G401 (cell line): ENCODE data around the gene SYNDIG1. TPM values are rescaled to one million over a fixed set of nuclear protein-coding genes. Genes with fewer than 3 reads are reported as not detected.
A peak's percentile ranks its signal among the peaks of the same experiment; 100 is the strongest.

Experiments
- DNase-seq: peaks from one replicate; pipeline ENCODE4 v3.0.0-alpha.2; 2015; ENCODE audit warnings: low spot score
- in situ Hi-C: cut with HindIII; loops from 2 replicates; pipeline ENCODE4 v1.10.0; 2016; ENCODE audit warnings: low sequenced_read_pairs, mixed read lengths
- total RNA-seq: library from RNA; depleted of rRNA; stranded (reverse); fragments of >200 nt; shearing (Covaris generic); gene quantifications from 2 replicates; pipeline ENCODE4 v1.2.3, GENCODE V29; 2014

Gene SYNDIG1
- total RNA-seq, 1 experiment from 2014 or later: not detected

DNA sequence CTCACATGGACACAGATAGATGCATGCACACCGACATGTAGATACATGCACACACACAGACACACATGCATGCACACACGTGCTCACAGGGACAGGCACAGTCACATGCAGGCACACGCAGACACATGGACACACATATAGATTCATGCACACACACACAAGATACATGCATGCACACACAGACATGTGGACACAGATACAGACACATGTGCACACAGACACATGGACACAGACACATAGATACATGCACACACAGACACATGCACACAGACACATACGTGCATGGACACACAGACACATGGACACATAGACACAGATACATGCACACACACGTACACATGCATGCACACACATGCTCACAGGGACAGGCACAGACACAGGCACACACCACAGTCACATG, 19.8 kb downstream of the SYNDIG1 start:
- DNase-seq: no peak
- in situ Hi-C loops: no loop called here

DNA sequence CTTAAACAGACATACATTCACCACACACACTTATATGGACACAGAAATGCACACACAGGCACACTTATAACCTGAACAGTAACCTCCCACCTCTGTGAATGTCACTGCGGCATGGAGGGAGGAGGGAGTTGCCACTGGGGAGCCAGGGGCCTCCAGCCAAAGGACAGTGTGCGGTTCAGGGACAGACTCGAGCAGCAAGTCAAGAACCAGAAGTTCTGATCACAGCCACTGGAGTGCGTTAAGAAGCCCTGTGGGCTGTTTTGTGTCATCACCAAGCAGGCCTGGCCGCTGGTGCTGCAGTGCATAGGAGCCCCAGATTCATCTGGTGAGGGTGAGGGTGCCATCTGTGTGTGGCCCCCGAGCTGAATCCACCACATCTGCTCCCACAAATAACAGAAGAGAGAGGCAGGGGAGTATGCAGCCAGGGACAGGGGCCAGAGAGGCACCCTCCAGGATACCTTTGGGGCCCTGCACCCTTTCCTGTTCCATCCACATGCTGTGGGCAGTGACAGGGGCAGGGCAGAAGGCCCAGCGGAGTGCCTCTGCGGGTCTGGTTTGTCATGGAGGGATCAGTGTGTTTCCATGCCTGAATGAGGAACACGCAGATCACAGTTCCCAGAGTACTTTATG, 20.3 kb downstream of the SYNDIG1 start:
- in situ Hi-C loops: no loop called here
- no peak for DNase-seq

DNA sequence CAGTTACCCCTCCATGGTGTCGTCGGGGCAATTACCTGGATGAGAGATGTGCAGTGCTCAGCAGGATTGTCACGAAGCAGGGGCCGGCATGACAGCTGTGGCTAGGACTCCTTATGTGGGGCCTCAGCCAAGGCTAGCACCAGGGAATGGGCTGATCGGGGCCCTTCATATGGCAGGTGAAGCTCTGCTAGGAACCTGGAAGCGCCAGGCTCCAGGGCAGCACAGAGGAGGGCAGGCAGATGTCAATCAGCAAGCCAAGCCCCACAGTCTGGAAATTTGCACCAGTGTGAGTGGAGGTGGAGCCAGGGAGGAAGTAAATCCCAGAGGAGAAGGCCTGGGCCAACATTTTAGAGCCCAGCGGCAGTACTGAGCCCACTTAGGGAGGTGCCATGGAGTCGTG, 21.2 kb downstream of the SYNDIG1 start:
- no peak for DNase-seq
- in situ Hi-C loops: no loop called here

DNA sequence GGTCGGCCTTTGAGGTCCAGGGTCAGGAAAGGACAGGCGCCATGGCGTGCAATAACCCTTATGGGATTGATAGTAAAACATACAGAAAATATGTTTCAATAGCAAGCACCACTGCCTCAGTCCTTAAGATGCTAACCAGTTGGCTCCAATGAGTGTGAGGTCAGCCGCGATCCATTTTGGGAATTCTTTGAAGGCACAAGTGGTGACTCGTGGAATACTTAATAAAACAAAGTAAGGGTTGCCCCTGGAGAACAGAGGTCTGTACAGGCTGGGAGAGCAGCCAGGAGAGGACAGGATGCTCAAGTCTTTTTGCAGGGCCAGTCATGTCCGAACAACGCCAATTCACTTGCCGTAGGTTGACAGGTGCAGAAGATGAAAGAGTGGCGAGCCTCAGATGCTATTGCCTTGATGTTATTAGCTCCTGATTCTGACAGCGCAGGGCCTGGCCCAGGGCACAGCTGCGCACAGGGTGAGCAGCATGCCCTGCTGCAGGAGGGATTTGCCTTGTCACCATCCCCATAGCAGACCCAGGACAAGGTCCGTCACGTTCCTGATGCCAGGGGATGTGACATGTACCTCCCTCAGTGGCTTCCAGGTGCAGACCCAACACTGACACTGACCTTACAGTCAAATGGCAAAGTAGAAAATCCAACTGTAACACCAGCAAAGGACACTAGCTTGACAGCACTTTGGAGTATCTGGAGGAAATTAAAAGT, 21.8 kb downstream of the SYNDIG1 start:
- in situ Hi-C loops: no loop called here

DNA sequence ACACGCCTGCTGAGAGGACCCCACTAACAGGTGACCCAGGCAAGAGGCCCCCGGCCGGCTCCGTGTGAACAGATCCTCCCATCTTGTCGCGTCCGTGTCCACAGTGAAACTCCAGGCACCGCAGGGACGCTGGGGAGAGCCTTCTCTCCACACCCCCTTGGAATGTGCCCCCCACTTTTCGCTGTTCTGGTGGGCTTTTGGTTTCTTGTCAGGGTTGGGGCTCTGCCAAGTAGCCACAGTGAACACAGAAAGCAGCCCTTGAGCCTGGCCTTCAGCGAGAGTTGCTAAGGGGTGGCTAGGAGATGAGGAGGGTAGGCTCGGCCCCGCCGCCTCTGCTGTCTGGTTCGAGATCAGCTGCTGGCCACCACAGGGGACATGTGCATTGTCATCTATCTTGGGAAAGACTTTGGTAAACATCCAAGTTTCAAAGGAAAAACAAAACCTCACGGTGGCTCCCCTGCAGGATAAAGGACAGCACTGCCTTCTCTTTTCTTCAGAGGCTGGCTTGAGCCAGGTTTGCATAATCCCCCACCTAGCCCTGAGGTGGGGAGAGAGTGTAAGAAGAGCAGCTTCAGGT, 22.7 kb downstream of the SYNDIG1 start:
- peak; percentile 71 for DNase-seq
- in situ Hi-C loops: no loop called here

More for the DNA sequence above, 21.8 kb downstream of the SYNDIG1 start:
- DNase-seq: no peak

DNA sequence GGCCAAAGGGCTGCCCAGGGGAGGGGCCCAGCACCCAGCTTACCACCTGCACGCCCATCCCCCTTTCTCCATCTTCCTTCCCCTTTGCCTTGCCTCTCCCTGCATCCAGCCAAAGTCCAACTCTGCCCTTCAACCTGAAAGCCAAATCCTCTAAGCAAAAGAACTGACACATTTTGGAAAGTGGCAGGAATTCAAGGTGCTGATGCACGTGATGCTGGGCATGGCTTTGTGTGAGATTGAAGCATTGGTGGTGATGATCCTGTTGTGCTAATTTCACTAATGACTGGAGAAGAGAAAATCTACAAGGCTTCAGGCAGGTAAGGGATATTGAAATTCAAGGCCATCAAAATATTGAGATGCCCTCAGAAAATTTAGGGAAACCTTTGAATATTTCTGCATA, 23.3 kb downstream of the SYNDIG1 start:
- in situ Hi-C loops: no loop called here
- peak; percentile 65 for DNase-seq

DNA sequence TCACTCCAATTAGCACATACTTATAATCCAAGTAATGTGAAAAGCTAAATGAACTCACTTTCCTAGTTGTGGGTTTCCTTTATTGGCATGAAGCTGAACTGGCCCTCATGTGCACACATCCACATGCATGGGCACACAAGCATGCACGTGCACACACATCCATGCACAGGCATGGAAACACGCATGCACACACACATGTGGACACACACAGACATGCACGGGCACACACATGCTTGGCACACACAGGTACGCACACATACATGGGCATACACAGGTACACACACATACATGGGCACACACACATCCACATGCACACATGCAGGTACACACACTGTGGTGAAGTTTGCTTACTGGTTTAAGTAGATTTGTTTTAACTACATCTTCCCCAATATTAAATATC, 23.8 kb downstream of the SYNDIG1 start:
- in situ Hi-C loops: no loop called here
- DNase-seq: no peak

DNA sequence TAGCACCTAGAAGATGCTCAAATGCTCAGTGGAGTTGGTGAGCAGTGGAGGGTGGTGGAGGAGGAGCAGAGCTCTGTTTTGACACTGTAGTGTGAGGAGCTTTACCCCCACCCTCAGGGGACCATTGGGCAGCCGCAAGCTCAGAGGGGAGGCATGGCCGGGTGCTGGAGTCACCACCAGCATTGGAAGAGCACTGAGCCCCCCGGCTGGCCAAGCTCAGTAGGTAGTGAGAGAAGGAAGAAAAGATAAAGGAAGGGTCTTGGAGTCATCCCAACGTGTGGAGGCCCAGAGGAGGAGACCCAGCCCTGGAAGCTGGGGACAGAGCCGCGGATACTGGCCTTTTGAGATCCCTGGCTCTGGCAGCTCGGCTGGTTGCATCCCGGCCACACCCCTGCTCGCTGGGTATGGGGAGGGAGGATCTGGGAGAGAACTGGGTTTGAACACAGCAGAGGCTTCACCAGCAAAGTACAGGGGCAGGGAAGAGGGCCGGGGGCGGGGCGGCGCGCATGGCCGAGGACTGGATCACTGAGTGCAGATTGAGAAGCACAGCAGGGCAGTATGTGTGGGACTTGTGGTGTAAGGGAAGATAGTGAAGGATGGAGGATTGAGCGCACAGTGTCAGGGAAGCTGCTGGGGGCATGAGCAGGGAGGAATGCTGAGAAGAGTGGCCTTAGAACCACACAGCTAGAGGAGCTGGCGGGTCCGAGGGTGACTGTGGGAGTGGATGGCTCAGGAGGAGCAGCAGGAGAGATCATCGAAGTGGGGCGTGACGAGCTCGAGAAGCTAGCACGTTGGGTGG, 24.4 kb downstream of the SYNDIG1 start:
- DNase-seq: no peak
- in situ Hi-C loops: no loop called here

DNA sequence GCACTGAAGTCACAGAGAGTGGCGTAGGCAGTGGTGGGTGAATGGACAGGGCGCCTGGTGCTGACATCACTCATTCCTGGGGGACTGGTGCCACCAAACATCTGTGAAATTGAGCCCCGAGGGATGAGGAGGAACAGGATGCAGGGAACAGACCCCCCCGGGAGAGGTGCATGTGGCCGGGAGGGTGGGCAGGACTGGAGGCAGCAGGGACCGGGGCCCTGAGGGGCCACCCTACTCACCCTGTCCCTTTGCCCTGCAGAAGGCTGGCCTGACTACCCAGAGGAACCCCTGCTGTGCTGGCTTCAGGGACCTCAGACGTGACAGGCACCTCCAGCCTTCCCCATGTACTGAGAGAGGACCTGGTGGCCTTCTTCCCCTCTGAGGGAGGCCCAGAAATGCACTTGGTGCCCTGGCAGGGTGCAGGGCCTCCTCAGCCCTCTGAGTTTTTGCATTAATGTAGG, 25.1 kb downstream of the SYNDIG1 start:
- in situ Hi-C loops: no loop called here
- DNase-seq: no peak

DNA sequence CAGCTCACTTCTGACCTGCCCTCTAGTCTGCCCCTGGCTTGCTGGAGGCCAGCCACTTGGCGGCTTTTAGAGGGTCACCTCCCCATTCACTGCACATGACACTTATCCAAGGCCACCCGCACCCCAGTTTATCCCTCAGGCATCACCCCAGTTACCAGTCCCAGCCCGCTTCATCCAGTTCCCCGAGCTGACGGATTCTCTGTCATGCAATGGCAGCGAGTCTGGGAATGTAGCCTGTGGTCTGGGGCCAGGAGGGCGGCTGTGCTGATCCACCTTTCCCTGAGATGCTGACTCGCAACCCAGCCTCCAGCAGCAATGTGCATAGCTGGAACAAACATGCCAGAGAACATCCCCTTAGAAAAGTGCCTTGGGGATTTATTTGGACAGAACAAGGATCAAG, 25.8 kb downstream of the SYNDIG1 start:
- in situ Hi-C loops: no loop called here
- DNase-seq: no peak

DNA sequence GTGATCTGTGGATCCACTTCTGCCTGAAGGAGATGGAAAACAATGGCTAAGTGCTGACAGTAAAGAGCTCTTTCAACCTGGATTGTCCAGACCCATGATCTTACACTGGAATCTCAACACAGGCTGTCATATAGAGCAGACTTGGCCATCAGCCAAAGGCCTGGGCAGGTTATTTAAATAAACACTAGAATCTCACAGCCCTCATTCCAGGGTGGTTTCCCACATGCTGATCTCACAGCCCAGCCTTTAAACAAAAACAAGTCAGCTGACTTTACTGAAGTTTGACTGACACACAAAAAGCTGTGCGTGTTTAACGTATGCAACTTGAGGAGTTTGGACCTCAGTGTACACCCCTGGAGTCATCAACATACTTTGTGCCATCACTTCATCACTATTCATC, 28.4 kb downstream of the SYNDIG1 start:
- DNase-seq: no peak
- in situ Hi-C loops: no loop called here

DNA sequence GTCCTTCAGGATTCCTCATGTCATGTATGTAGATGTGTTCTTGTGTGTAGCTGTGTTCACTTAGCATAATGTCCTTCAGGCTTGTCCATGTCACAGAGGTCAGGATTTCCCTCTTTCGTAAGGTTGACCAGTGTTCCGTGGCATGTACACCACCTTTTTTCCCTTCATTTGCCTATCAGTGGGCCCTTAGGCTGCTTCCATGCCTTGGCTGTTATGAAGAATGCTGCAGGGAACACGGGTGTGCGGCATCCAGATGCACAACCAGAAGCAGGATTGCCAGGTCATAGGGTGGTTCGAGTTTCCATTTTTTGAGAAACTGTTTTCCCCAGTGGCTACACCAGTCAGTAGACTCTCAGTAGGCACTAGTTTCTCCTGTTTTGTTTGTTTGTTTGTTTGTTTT, 29.2 kb downstream of the SYNDIG1 start:
- in situ Hi-C loops: no loop called here
- DNase-seq: no peak

DNA sequence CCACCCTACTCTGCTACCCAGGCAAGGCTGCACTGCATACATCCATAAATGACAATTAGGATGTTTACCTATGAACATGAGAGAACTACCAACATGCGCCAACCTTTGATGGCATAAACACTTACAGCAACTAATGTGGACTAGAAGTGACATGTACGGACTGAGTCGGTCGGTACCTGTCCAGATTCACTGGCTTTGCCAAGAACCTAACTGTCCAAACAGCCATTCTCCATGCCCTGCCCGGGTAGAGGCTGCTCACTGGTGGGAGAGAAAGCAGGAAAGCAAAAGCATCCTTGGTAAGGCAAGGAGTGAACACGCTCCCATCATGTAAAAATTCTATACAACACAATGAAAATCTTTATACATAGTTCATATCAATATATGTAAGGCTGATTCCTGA, 30.0 kb downstream of the SYNDIG1 start:
- peak; percentile 59 for DNase-seq
- in situ Hi-C loops: no loop called here

DNA sequence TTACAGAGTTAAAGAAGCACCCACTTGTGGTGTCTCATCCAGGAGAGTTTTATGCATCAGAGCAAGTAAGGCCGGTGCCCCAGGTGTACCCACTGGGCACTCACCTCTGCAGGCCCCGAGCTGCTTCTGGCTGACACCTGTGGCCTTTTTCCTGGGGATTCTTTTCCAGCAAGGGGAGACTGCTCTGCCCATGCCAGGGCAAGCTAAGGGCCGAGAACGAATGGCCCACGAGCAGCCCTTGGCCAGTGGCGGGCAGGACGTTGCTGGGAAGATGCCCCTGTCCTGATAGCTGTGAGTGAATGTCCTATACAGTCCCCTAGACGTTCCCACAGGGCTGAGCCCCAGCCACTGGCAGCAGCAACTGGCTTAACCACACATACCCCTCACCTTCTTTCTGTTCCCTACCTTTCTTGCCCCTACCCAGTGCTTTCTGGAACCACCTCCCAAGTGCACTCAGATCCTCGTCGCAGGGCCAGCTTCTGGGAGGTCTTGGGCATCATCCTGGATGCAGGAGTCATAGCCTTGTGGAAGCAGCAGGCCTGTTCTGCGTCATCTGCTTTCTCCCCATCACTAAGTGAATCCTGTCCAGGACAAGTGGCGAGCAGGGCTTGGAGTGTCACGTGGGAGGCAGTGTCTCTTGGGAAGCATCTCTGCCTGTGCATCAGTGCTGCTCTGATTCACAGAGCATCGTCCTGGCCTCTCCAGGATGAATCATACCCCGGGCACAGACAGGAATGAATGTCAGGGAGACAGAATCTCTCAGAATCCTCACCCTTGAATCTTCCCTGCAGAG, 32.5 kb downstream of the SYNDIG1 start:
- in situ Hi-C loops: no loop called here
- DNase-seq: peak; percentile 91

DNA sequence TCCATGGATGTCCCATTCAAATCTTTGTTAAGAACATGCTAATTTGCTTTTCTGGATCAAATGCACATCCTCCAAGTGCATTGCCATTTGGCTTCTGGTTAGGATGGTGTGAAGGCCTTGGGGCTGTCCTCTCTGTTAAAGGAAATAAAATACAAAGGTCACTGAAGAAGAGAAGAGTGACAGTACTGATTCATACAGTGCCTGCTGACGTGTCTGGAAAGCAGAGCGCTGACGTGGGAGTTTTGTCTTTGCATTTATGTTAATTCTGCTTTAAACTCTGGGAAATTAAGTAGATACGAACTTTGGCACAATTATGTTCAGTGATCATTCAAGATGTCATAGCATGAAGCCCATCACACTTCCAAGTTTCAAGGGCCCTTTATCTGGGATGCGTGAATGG, 33.2 kb downstream of the SYNDIG1 start:
- DNase-seq: no peak
- in situ Hi-C loops: no loop called here

DNA sequence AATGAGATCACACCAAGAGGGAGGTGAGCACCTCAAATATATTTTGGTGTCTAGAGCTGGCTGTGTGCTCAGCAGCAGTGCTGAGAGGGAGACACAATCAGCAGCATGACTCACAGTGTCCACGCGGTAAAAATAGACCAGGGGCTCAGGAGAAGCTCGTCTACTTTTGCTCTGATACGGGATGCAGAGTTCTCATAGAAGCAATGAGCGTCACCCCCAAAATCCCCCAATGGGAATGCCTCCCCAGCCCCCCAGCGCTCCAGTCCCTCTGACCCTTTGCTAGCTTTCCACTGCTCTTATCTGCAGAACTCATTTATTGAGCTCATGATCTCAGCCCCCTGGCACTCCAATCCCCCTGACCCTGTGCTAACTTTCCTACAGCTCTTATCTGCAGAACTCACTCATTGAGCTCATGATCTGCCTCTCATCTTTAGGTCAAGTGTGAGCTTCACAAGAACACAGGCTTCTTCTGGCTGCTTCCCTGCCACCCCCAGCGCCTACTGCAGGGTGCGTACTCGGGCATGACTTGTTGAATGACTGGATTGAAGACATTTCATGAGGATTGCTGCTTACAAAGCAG, 34.0 kb downstream of the SYNDIG1 start:
- DNase-seq: peak; percentile 78
- in situ Hi-C loops: no loop called here

DNA sequence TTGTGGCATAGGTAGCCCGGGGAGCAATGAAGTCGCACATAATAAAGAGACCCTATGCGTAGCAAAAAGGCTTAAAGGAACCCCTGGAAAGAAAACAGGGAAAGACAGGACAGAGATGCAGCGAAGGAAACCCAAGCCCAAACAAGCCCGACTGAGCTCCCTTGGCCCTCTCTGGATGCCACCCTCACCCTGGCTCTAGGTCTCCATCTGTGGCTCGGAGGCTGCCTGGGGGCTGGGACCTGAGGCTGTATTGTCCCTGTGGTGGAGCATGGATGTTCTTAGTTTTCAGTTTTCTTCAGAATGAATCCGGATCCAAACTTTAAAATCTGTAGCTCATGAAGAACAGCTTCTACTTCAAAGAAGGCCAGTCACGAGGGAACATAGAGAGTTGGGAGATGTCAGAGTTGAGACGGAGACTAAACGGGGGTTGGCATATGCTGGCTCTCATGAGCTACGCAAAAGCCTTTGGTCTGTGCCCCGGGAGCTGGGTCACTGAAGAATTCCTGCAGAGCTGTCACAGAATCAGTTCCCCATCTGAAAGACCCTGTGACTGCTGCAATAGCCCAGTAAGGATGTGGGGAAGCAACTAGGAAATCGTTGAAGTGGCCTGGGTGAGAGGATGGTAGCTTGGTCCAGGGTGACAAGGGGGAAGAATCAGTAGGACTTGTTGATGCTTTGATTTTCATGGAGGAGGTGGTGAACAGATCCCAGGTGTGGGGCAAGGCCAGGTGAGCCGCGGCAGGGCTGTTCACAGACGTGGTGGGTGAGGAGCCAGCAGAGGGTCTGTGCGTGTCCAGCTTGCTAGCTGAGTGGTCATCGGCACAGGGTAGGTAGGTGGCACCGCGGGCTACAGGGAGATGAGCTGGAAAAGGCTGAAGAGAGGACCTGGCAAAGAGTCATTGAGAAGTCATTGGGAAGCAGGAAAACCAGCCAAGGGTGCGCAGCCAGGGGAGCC, 35.2 kb downstream of the SYNDIG1 start:
- in situ Hi-C loops: no loop called here
- no peak for DNase-seq

DNA sequence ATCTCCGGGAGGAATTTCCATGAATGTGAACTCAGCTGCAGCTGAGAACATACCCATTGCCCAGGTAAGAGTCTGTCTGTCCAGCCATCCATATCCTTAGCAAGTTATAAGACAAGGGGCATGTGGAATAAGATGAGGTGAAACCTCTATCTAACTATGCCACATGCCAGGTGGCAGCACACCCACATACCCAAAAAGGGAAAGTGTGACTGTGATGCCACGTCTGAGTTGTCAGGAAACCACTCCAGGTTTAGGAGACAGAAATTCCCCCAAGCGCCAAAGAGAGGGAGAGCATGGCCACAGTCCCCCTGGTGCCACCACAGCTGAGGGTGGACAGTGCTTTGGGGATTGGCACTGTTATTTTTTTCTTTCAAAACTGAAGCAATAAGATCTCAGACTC, 36.7 kb downstream of the SYNDIG1 start:
- no peak for DNase-seq
- in situ Hi-C loops: no loop called here
